H1 (cell line): ENCODE results near the gene SOX2.

Experiments used
- CREB1 ChIP-seq: IDR thresholded peaks from 2 replicates; pipeline ENCODE4 v1.6.1; 2012; ENCODE audit warnings: inconsistent platforms
- EZH2 ChIP-seq: fragments of 200-600 bp; sonication (generic); IDR thresholded peaks from 2 replicates; pipeline ENCODE4 v1.7.1; 2012; ENCODE audit warnings: low read depth, mild to moderate bottlenecking, moderate library complexity, low read length, inconsistent platforms; ENCODE audit not compliant: severe bottlenecking
- JUN ChIP-seq: IDR thresholded peaks from 2 replicates; pipeline ENCODE4 v1.6.1; 2011; ENCODE audit warnings: low read depth, mild to moderate bottlenecking, improper control_type of control experiment, low read length
- PHF8 ChIP-seq: fragments of 200-600 bp; sonication (generic); conservative IDR thresholded peaks from 2 replicates; pipeline ENCODE4 v1.7.1; 2012; ENCODE audit warnings: low read depth, mild to moderate bottlenecking, inconsistent platforms, low read length, moderate library complexity
- POLR2A ChIP-seq, 2 experiments: IDR thresholded peaks; 1 replicate in 1 of 2; 2 replicates in 1 of 2; pipeline ENCODE4 v1.6.1; 2011; ENCODE audit warnings: low read depth in 2 of 2, low read length in 2 of 2, mild to moderate bottlenecking in 2 of 2; ENCODE audit errors: control extremely low read depth in 1 of 2
- POLR2AphosphoS5 ChIP-seq: IDR thresholded peaks from 2 replicates; pipeline ENCODE4 v1.6.1; 2011; ENCODE audit warnings: low read depth, low read length
- SAP30 ChIP-seq: fragments of 300-600 bp; sonication (generic); IDR thresholded peaks from 2 replicates; pipeline ENCODE4 v1.7.1; 2012; ENCODE audit warnings: low read length, moderate library complexity, mild to moderate bottlenecking, inconsistent platforms; ENCODE audit not compliant: insufficient read depth, insufficient replicate concordance
- SIN3A ChIP-seq, 2 experiments: IDR thresholded peaks in 1 of 2; conservative IDR thresholded peaks in 1 of 2; 2 replicates each; pipeline ENCODE4 v1.6.1; 2011 to 2012; ENCODE audit warnings: low read length in 2 of 2, improper control_type of control experiment in 1 of 2, low read depth in 1 of 2, mild to moderate bottlenecking in 1 of 2
- SRF ChIP-seq: IDR thresholded peaks from 2 replicates; pipeline ENCODE4 v1.6.1; 2011; ENCODE audit warnings: mild to moderate bottlenecking, low read depth, low read length, moderate library complexity
- TAF1 ChIP-seq: IDR thresholded peaks from 2 replicates; pipeline ENCODE4 v1.6.1; 2011; ENCODE audit warnings: mild to moderate bottlenecking, low read depth, low read length
- YY1 ChIP-seq: IDR thresholded peaks from 2 replicates; pipeline ENCODE4 v1.6.1; 2011; ENCODE audit warnings: low read depth, mild to moderate bottlenecking, low read length
- ZNF274 ChIP-seq: IDR thresholded peaks from 2 replicates; pipeline ENCODE4 v1.7.0; 2012; ENCODE audit warnings: low read length, borderline replicate concordance; ENCODE audit errors: extremely low read depth
- TF ChIP-seq, protein P1 (sequence below), 3 experiments: IDR thresholded peaks; 1 replicate in 2 of 3; 2 replicates in 1 of 3; pipeline versions ENCODE4 v1.5.1 to v1.6.1; 2011; ENCODE audit warnings: low read length in 3 of 3, mild to moderate bottlenecking in 3 of 3, inconsistent platforms in 2 of 3, low read depth in 1 of 3, moderate library complexity in 1 of 3; ENCODE audit not compliant: insufficient read depth in 1 of 3; ENCODE audit errors: control extremely low read depth in 1 of 3
- TF ChIP-seq, protein P2 (sequence below): IDR thresholded peaks from 2 replicates; pipeline ENCODE4 v1.6.1; 2012; ENCODE audit warnings: inconsistent platforms

DNA sequence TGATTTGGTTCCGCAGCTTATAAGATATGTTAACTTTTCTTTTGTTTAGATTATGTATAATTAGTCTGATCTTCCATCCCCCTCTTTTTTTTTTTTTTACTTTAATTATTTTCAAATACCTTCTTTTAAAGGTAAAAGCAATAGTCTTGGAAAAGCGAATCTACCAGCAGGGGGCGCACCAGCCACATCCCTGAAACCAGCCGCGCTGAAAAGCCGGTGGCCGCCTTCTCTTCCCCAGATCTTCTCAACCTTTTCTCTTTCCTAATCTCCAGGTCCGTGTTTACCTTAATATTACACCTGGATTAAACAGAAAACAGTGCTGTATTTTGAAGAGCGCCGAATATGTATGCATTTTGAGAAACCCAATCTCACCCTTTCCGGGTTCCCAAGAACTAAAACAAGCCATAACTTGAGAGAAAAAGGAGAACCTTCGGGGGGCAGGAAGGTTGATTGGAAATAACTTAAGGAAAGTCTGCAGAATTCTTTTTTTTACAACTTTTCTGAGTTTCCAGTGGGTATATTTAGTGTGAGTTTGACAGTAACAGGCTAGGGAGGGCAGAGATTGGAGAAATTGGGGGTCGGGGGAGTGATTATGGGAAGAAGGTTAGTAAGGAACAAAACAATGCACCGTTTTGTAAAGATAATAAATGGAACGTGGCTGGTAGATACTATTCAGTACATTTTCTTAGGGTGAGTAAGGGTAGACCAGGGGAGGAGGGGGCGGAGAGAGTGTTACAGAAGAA, 2.0 kb upstream of the SOX2 start:
- TF ChIP-seq, protein P1, sequence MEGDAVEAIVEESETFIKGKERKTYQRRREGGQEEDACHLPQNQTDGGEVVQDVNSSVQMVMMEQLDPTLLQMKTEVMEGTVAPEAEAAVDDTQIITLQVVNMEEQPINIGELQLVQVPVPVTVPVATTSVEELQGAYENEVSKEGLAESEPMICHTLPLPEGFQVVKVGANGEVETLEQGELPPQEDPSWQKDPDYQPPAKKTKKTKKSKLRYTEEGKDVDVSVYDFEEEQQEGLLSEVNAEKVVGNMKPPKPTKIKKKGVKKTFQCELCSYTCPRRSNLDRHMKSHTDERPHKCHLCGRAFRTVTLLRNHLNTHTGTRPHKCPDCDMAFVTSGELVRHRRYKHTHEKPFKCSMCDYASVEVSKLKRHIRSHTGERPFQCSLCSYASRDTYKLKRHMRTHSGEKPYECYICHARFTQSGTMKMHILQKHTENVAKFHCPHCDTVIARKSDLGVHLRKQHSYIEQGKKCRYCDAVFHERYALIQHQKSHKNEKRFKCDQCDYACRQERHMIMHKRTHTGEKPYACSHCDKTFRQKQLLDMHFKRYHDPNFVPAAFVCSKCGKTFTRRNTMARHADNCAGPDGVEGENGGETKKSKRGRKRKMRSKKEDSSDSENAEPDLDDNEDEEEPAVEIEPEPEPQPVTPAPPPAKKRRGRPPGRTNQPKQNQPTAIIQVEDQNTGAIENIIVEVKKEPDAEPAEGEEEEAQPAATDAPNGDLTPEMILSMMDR (IDR thresholded peaks at IDR 0.05; ENCODE audit: control extremely low read depth in 1 of 3, insufficient read depth in 1 of 3, low read depth in 1 of 3, low read length in 3 of 3), result peak; percentile 57 to 66 (median 62)
- TF ChIP-seq SIN3A (conservative IDR thresholded peaks at IDR 0.05 in 1 of 2, IDR thresholded peaks at IDR 0.05 in 1 of 2; ENCODE audit: low read depth in 1 of 2, low read length in 2 of 2) (no peak), JUN (no peak), CREB1 (no peak), POLR2A (IDR thresholded peaks at IDR 0.05; ENCODE audit: control extremely low read depth in 1 of 2, low read depth in 2 of 2, low read length in 2 of 2) (no peak), SRF (no peak), YY1 (no peak), TAF1 (0 out of 2 replicates have a peak, but pooled peaks have one; percentile 32), SAP30 (no peak), POLR2AphosphoS5 (no peak), EZH2 (no peak), PHF8 (no peak), ZNF274 (no peak)
- TF ChIP-seq, protein P2, sequence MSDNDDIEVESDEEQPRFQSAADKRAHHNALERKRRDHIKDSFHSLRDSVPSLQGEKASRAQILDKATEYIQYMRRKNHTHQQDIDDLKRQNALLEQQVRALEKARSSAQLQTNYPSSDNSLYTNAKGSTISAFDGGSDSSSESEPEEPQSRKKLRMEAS, result no peak
